Astrocyte of the cerebellum (primary cell): ENCODE measurements around the gene SLAMF9.

Experiments used
- DNase-seq: peaks from one replicate; pipeline ENCODE4 v3.0.0-alpha.2; 2011; ENCODE audit warnings: low read depth
- H3K4me3 ChIP-seq: 2 replicates; pipeline ENCODE4 v1.5.1; 2011; ENCODE audit warnings: mild to moderate bottlenecking, low read depth, low read length, moderate library complexity
- in situ Hi-C: cut with HindIII; loops from 2 replicates; pipeline ENCODE4 v1.10.0; 2017; ENCODE audit warnings: low sequenced_read_pairs
- TF ChIP-seq, protein P1 (sequence below): IDR thresholded peaks from 2 replicates; pipeline ENCODE4 v1.5.1; 2012; ENCODE audit warnings: low read length, low read depth, moderate library complexity, mild to moderate bottlenecking; ENCODE audit errors: missing control alignments

The SLAMF9 gene

GRCh38 chr1:159916242-159917051, 37.6 kb downstream of the SLAMF9 start:
- no peak overlapping the region for H3K4me3 ChIP-seq
- in situ Hi-C loops, result no loop called here
- DNase-seq, result no peak
- TF ChIP-seq, protein P1, sequence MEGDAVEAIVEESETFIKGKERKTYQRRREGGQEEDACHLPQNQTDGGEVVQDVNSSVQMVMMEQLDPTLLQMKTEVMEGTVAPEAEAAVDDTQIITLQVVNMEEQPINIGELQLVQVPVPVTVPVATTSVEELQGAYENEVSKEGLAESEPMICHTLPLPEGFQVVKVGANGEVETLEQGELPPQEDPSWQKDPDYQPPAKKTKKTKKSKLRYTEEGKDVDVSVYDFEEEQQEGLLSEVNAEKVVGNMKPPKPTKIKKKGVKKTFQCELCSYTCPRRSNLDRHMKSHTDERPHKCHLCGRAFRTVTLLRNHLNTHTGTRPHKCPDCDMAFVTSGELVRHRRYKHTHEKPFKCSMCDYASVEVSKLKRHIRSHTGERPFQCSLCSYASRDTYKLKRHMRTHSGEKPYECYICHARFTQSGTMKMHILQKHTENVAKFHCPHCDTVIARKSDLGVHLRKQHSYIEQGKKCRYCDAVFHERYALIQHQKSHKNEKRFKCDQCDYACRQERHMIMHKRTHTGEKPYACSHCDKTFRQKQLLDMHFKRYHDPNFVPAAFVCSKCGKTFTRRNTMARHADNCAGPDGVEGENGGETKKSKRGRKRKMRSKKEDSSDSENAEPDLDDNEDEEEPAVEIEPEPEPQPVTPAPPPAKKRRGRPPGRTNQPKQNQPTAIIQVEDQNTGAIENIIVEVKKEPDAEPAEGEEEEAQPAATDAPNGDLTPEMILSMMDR, result no peak

GRCh38 chr1:159915571-159916241, 38.3 kb downstream of the SLAMF9 start:
- H3K4me3 ChIP-seq, result no peak overlapping the region
- in situ Hi-C loops, result no loop called here
- no peak for DNase-seq
- TF ChIP-seq, protein P1, result no peak

GRCh38 chr1:159914252-159915018, 39.6 kb downstream of the SLAMF9 start:
- TF ChIP-seq, protein P1, result no peak
- in situ Hi-C loops, result no loop called here
- DNase-seq, result no peak
- no peak overlapping the region for H3K4me3 ChIP-seq

DNA sequence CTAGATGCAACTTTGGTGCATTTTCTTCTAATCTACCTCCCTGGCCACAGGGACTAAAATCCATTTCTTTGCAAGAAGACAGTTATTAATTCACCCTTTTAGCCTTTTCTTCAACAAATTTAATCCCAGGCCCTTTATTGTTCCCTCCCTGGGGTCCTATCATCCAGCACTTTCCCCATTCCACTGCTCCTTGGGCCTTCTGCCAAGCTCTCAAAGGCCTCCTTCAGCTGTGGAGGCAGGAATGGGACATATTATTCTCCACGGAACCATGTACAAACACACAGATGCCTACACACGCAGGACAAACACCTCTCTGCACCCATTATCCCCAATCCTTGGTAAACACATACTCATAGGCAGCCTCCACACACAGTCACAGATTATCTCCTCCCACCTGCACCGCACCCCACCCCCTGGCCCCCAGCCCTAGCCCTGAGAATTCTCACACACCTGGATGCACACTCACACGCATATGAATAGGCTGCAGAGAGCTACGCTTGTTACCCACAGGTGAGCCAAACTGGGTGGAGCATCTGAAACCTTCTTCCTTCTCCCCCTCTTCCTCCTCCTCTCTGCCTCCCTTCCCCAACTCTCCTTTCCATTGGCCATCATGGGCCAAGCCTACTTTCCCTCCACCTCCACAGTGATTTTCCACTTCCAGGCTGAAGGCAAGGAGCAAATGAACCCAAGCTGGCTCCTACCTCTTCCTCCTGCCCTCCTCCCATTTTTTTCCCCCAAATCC, 40.4 kb downstream of the SLAMF9 start:
- in situ Hi-C loops, result no loop called here
- TF ChIP-seq, protein P1, result no peak
- no peak overlapping the region for H3K4me3 ChIP-seq
- no peak for DNase-seq

- in situ Hi-C loops, result no loop called here
- no peak for DNase-seq
- H3K4me3 ChIP-seq, result no peak overlapping the region
- TF ChIP-seq, protein P1, result no peak
Observed at GRCh38 chr1:159911326-159912070, 42.5 kb downstream of the SLAMF9 start.
